GM12878 (cell line): ENCODE data around the gene ARHGAP20.

Experiments
- BACH1 ChIP-seq: fragments of 450-650 bp; IDR thresholded peaks from 2 replicates; pipeline ENCODE4 v1.6.1; 2017; ENCODE audit warnings: mild to moderate bottlenecking, borderline replicate concordance
- CTCF ChIP-seq, 3 experiments: IDR thresholded peaks in 2 of 3; conservative IDR thresholded peaks in 1 of 3; 2 replicates each; pipeline ENCODE4 v1.5.1; 2011; ENCODE audit warnings: low read depth in 3 of 3, low read length in 3 of 3, mild to moderate bottlenecking in 3 of 3, control low read depth in 2 of 3, moderate library complexity in 2 of 3, inconsistent platforms in 1 of 3, mixed read lengths in 1 of 3; ENCODE audit not compliant: control insufficient read depth in 2 of 3, insufficient read depth in 1 of 3; ENCODE audit errors: extremely low read depth in 1 of 3
- ESRRA ChIP-seq: IDR thresholded peaks from 2 replicates; pipeline ENCODE4 v1.6.1; 2012; ENCODE audit warnings: mild to moderate bottlenecking, low read length, improper control_type of control experiment
- FOXK2 ChIP-seq: fragments of 450-650 bp; IDR thresholded peaks from 2 replicates; pipeline ENCODE4 v1.6.1; 2017; ENCODE audit warnings: mild to moderate bottlenecking, moderate library complexity
- NR2C2 ChIP-seq: IDR thresholded peaks from 2 replicates; pipeline ENCODE4 v1.6.1; 2011; ENCODE audit warnings: borderline replicate concordance, low read depth; ENCODE audit not compliant: control insufficient read depth, insufficient read length
- POLR2A ChIP-seq: IDR thresholded peaks from 2 replicates; pipeline ENCODE4 v1.6.1; 2011; ENCODE audit warnings: low read depth, mild to moderate bottlenecking, low read length
- RCOR1 ChIP-seq: conservative IDR thresholded peaks from 2 replicates; pipeline ENCODE4 v1.6.1; 2012; ENCODE audit warnings: low read depth, low read length, improper control_type of control experiment
- SMC3 ChIP-seq: IDR thresholded peaks from 2 replicates; pipeline ENCODE4 v1.6.1; 2011; ENCODE audit warnings: low read length, improper control_type of control experiment, borderline replicate concordance
- SP1 ChIP-seq: IDR thresholded peaks from one replicate; pipeline ENCODE4 v1.6.1; 2011; ENCODE audit warnings: low read depth, low read length
- ZBTB11 ChIP-seq: fragments of 450-650 bp; formaldehyde crosslinking; IDR thresholded peaks from 2 replicates; pipeline ENCODE4 v1.5.0; 2022; ENCODE audit warnings: mild to moderate bottlenecking, missing genetic modification characterization
- TF ChIP-seq, protein P1 (sequence below): IDR thresholded peaks from 2 replicates; pipeline ENCODE4 v1.6.1; 2011; ENCODE audit warnings: mild to moderate bottlenecking, low read depth, low read length, moderate library complexity; ENCODE audit not compliant: insufficient replicate concordance
- TF ChIP-seq, protein P2 (sequence below): IDR thresholded peaks from 2 replicates; pipeline ENCODE4 v1.6.1; 2012; ENCODE audit warnings: mild to moderate bottlenecking, low read depth, low read length

DNA sequence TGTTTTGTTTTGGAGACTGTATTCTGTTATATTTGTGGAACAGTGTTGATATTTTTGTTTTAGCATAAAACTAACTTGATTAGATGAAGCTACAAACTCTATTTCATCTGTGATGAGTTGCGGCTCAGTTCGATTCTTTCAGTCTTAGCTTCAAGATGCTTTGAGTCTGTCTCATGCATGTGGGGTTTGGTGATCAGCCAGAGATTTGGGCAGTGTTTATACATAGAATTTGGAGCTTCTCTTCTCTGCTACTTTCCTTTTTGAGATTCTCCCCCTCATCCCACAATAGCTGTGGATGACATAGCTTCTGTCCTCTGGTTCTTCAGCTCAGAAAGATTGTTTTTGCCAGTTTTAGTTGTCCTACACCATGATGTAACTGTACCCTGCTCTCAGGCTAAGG, 90.4 kb downstream of the ARHGAP20 start:
- TF ChIP-seq SMC3, result no peak
- TF ChIP-seq RCOR1, result no peak
- no peak for TF ChIP-seq FOXK2
- no peak for TF ChIP-seq SP1
- TF ChIP-seq, protein P1, sequence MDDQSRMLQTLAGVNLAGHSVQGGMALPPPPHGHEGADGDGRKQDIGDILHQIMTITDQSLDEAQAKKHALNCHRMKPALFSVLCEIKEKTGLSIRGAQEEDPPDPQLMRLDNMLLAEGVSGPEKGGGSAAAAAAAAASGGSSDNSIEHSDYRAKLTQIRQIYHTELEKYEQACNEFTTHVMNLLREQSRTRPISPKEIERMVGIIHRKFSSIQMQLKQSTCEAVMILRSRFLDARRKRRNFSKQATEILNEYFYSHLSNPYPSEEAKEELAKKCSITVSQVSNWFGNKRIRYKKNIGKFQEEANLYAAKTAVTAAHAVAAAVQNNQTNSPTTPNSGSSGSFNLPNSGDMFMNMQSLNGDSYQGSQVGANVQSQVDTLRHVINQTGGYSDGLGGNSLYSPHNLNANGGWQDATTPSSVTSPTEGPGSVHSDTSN, result no peak
- TF ChIP-seq, protein P2, sequence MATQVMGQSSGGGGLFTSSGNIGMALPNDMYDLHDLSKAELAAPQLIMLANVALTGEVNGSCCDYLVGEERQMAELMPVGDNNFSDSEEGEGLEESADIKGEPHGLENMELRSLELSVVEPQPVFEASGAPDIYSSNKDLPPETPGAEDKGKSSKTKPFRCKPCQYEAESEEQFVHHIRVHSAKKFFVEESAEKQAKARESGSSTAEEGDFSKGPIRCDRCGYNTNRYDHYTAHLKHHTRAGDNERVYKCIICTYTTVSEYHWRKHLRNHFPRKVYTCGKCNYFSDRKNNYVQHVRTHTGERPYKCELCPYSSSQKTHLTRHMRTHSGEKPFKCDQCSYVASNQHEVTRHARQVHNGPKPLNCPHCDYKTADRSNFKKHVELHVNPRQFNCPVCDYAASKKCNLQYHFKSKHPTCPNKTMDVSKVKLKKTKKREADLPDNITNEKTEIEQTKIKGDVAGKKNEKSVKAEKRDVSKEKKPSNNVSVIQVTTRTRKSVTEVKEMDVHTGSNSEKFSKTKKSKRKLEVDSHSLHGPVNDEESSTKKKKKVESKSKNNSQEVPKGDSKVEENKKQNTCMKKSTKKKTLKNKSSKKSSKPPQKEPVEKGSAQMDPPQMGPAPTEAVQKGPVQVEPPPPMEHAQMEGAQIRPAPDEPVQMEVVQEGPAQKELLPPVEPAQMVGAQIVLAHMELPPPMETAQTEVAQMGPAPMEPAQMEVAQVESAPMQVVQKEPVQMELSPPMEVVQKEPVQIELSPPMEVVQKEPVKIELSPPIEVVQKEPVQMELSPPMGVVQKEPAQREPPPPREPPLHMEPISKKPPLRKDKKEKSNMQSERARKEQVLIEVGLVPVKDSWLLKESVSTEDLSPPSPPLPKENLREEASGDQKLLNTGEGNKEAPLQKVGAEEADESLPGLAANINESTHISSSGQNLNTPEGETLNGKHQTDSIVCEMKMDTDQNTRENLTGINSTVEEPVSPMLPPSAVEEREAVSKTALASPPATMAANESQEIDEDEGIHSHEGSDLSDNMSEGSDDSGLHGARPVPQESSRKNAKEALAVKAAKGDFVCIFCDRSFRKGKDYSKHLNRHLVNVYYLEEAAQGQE, result no peak
- TF ChIP-seq CTCF (IDR thresholded peaks at IDR 0.05 in 2 of 3, conservative IDR thresholded peaks at IDR 0.05 in 1 of 3; ENCODE audit: control insufficient read depth in 2 of 3, extremely low read depth in 1 of 3, insufficient read depth in 1 of 3, low read depth in 3 of 3, low read length in 3 of 3), result no peak
- TF ChIP-seq ESRRA, result no peak
- no peak for TF ChIP-seq POLR2A
- no peak for TF ChIP-seq ZBTB11 (CRISPR knock-in tag)
- no peak for TF ChIP-seq BACH1
- TF ChIP-seq NR2C2, result no peak
